K562 (cell line): ENCODE data around the gene NIM1K. TPM values are rescaled to one million over a fixed set of nuclear protein-coding genes. Genes with fewer than 3 reads are reported as not detected.
A peak's percentile ranks its signal among the peaks of the same experiment; 100 is the strongest.

ENCODE experiments used
- CBFA2T3 ChIP-seq: fragments of 450-650 bp; IDR thresholded peaks from 2 replicates; pipeline ENCODE4 v1.6.1; 2017
- DMBX1 ChIP-seq: fragments of 250-450 bp; sonication (Bioruptor Pico); IDR thresholded peaks from 2 replicates; pipeline ENCODE4 v1.8.0; 2022; ENCODE audit warnings: inconsistent platforms, mild to moderate bottlenecking, moderate library complexity, borderline replicate concordance
- EHMT2 ChIP-seq: fragments of 450-650 bp; IDR thresholded peaks from 2 replicates; pipeline ENCODE4 v1.6.1; 2018; ENCODE audit warnings: antibody characterized with exemption
- HDAC6 ChIP-seq: IDR thresholded peaks from 2 replicates; pipeline ENCODE4 v1.6.1; 2012; ENCODE audit warnings: low read depth, mild to moderate bottlenecking, control low read depth, inconsistent platforms, low read length, moderate library complexity
- HDAC8 ChIP-seq: fragments of 450-650 bp; IDR thresholded peaks from 2 replicates; pipeline ENCODE4 v1.6.1; 2016; ENCODE audit warnings: mild to moderate bottlenecking, missing genetic modification characterization, moderate library complexity, missing compliant biosample characterization
- IFI16 ChIP-seq: fragments of 250-450 bp; sonication (Bioruptor Pico); IDR thresholded peaks from 2 replicates; pipeline ENCODE4 v2.1.2; 2022; ENCODE audit warnings: mild to moderate bottlenecking, inconsistent platforms
- JUND ChIP-seq, 2 experiments: IDR thresholded peaks; 2 replicates in 1 of 2; 3 replicates in 1 of 2; pipeline ENCODE4 v1.6.1; 2011; ENCODE audit warnings: borderline replicate concordance in 2 of 2, low read depth in 2 of 2, low read length in 2 of 2, improper control_type of control experiment in 1 of 2, missing biosample characterization in 1 of 2, missing genetic modification characterization in 1 of 2, missing genetic modification reagents in 1 of 2
- LCOR ChIP-seq: sonication (generic); formaldehyde crosslinking; IDR thresholded peaks from 2 replicates; pipeline ENCODE4 v1.8.0; 2022; ENCODE audit warnings: mild to moderate bottlenecking, missing genetic modification reagents
- MAFF ChIP-seq: IDR thresholded peaks from 2 replicates; pipeline ENCODE4 v1.6.1; 2012; ENCODE audit warnings: low read length, improper control_type of control experiment
- MTA3 ChIP-seq: fragments of 450-650 bp; formaldehyde crosslinking; IDR thresholded peaks from 2 replicates; pipeline ENCODE4 v1.6.1; 2017; ENCODE audit warnings: mild to moderate bottlenecking, borderline replicate concordance
- NR2F6 ChIP-seq: fragments of 450-650 bp; formaldehyde crosslinking; IDR thresholded peaks from 2 replicates; pipeline ENCODE4 v1.4.0; 2020; ENCODE audit warnings: mild to moderate bottlenecking
- NRF1 ChIP-seq, 2 experiments: fragments of 450-650 bp; IDR thresholded peaks in 1 of 2; conservative IDR thresholded peaks in 1 of 2; 2 replicates each; pipeline ENCODE4 v1.6.1; 2014; ENCODE audit warnings: mild to moderate bottlenecking in 2 of 2
- PCBP1 ChIP-seq: fragments of 200-400 bp; formaldehyde crosslinking; IDR thresholded peaks from 2 replicates; pipeline ENCODE4 v1.6.1; 2018; ENCODE audit warnings: mild to moderate bottlenecking, low read depth, low read length; ENCODE audit not compliant: poor library complexity, severe bottlenecking
- PHB ChIP-seq: fragments of 250-450 bp; sonication (Bioruptor Pico); IDR thresholded peaks from 2 replicates; pipeline ENCODE4 v1.5.0; 2021
- PHTF2 ChIP-seq: fragments of 250-450 bp; sonication (Bioruptor Pico); IDR thresholded peaks from 2 replicates; pipeline ENCODE4 v1.5.0; 2021; ENCODE audit warnings: mild to moderate bottlenecking
- POLR2AphosphoS2 ChIP-seq: IDR thresholded peaks from 2 replicates; pipeline ENCODE4 v1.6.1; 2012; ENCODE audit warnings: low read length, improper control_type of control experiment
- TAL1 ChIP-seq: fragments of 450-650 bp; IDR thresholded peaks from 2 replicates; pipeline ENCODE4 v1.6.1; 2016; ENCODE audit warnings: mild to moderate bottlenecking
- TEAD4 ChIP-seq, 2 experiments: sonication (generic) in 1 of 2; formaldehyde crosslinking in 1 of 2; IDR thresholded peaks; 2 replicates each; pipeline versions ENCODE4 v1.6.1 to v1.8.0; 2012 to 2022; ENCODE audit warnings: borderline replicate concordance in 1 of 2, inconsistent platforms in 1 of 2, low read length in 1 of 2, mild to moderate bottlenecking in 1 of 2, missing genetic modification reagents in 1 of 2
- XRCC4 ChIP-seq: IDR thresholded peaks from one replicate; pipeline ENCODE4 v1.6.1; 2011; ENCODE audit not compliant: insufficient read depth, insufficient read length; ENCODE audit errors: extremely low read depth
- ZNF586 ChIP-seq: fragments of 450-650 bp; formaldehyde crosslinking; conservative IDR thresholded peaks from 2 replicates; pipeline ENCODE4 v1.4.0; 2020; ENCODE audit warnings: mild to moderate bottlenecking, moderate library complexity
- ZNF764 ChIP-seq: fragments of 250-450 bp; sonication (Bioruptor Pico); IDR thresholded peaks from 2 replicates; pipeline ENCODE4 v1.4.0; 2020; ENCODE audit warnings: low read depth, mild to moderate bottlenecking, moderate library complexity
- polyA plus RNA-seq, 8 experiments: library from polyadenylated mRNA; depleted of rRNA in 4 of 8; stranded (reverse) in 5 of 8; unstranded in 3 of 8; fragments of >200 nt; fragmentation: Nextera tagmentation in 2 of 8; fragmentation: Illumina TruSeq in 1 of 8; extraction: Ambion mirVana in 2 of 8; extraction: Trizol in 1 of 8; gene quantifications; 2 replicates each; pipeline versions ENCODE4 v1.2.1 to v1.2.3, GENCODE V29; 2011 to 2014; ENCODE audit warnings: inconsistent platforms in 1 of 8, missing spikeins in 1 of 8
- total RNA-seq, 7 experiments: library from RNA; depleted of rRNA in 6 of 7; stranded (reverse); fragments of >200 nt in 6 of 7; fragmentation: Illumina TruSeq in 2 of 7; extraction: Trizol in 2 of 7; gene quantifications; 2 replicates each; pipeline versions ENCODE4 v1.2.1 to v1.2.3, GENCODE V29; 2011 to 2021; ENCODE audit warnings: low replicate concordance in 1 of 7
- TF ChIP-seq, protein P1 (sequence below): sonication (generic); IDR thresholded peaks from 2 replicates; pipeline ENCODE4 v1.6.1; 2016
- TF ChIP-seq, protein P2 (sequence below): fragments of 200-800 bp; sonication (Bioruptor generic); IDR thresholded peaks from 2 replicates; pipeline ENCODE4 v1.6.1; 2017; ENCODE audit warnings: missing genetic modification characterization, missing compliant biosample characterization

NIM1K gene
- total and polyA plus RNA-seq, 9 of the 15 experiments (the other 6 are each of a cell fraction or from before 2014, with no cell fraction given): 0.03 to 0.34 (median 0.08) TPM; not detected in 3

DNA sequence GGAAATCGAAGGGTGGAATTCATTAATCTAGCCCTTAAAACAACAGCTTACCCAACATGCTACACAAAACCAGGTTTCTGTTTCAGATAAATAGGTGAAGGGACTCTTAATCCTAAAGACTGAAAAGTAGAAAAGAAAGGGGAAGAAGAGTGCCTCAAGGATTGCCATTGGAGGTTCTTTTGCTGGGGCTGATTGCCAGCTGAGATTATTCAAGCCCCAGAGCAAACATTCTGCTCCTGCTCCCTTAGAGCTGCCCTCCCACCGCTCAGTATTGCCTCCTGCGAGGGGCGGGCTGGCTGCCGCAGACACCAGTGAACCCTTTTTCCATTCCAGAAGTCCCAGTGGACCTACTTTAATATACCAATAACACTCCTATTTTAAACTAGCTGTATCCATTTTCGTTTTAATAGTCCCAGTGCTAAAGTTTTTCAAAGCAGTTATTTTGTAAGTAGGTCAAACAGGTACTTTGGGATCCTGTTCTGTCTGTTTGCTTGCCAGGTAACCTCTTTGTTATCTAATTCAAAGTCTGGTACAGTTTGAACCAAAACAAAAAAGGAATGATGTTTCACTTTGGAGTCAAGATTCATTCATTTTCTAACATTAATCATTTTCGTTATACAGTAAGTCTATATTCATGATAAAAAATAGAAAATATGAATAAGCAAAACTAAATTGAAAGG lies 82.5 kb downstream of the NIM1K start (continued):
- TF ChIP-seq NR2F6 (CRISPR knock-in tag) (no peak), NRF1 (conservative IDR thresholded peaks at IDR 0.05 in 1 of 2, IDR thresholded peaks at IDR 0.05 in 1 of 2) (0 out of 4 replicates have a peak, but pooled peaks of 1 of the 2 experiments have one; percentile 30), MTA3 (0 out of 2 replicates have a peak, but pooled peaks have one; percentile 39), PCBP1 (no peak), HDAC8 (tag) (no peak), HDAC6 (no peak), PHTF2 (no peak), POLR2AphosphoS2 (no peak), LCOR (CRISPR knock-in tag) (no peak), EHMT2 (peak; percentile 59; the same call in 1 of the 2 replicates), TAL1 (peak; percentile 22), JUND (IDR thresholded peaks at IDR 0.05; ENCODE audit: borderline replicate concordance, low read depth, low read length) (no peak), JUND (tag; IDR thresholded peaks at IDR 0.05; ENCODE audit: borderline replicate concordance, low read depth, low read length) (peak; percentile 12; the same call in 1 of the 3 replicates), DMBX1 (no peak), ZNF586 (CRISPR knock-in tag) (no peak), MAFF (no peak), TEAD4 (IDR thresholded peaks at IDR 0.05; ENCODE audit: low read length) (peak; percentile 18; the same call in 1 of the 2 replicates), TEAD4 (CRISPR knock-in tag; IDR thresholded peaks at IDR 0.05; ENCODE audit: borderline replicate concordance) (no peak), ZNF764 (CRISPR knock-in tag) (no peak), IFI16 (CRISPR knock-in tag) (no peak), PHB (CRISPR knock-in tag) (no peak), XRCC4 (no peak), CBFA2T3 (peak; percentile 18; the same call in 1 of the 2 replicates)
- TF ChIP-seq, protein P1, sequence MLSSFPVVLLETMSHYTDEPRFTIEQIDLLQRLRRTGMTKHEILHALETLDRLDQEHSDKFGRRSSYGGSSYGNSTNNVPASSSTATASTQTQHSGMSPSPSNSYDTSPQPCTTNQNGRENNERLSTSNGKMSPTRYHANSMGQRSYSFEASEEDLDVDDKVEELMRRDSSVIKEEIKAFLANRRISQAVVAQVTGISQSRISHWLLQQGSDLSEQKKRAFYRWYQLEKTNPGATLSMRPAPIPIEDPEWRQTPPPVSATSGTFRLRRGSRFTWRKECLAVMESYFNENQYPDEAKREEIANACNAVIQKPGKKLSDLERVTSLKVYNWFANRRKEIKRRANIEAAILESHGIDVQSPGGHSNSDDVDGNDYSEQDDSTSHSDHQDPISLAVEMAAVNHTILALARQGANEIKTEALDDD: no peak
- TF ChIP-seq, protein P2, sequence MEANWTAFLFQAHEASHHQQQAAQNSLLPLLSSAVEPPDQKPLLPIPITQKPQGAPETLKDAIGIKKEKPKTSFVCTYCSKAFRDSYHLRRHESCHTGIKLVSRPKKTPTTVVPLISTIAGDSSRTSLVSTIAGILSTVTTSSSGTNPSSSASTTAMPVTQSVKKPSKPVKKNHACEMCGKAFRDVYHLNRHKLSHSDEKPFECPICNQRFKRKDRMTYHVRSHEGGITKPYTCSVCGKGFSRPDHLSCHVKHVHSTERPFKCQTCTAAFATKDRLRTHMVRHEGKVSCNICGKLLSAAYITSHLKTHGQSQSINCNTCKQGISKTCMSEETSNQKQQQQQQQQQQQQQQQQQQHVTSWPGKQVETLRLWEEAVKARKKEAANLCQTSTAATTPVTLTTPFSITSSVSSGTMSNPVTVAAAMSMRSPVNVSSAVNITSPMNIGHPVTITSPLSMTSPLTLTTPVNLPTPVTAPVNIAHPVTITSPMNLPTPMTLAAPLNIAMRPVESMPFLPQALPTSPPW (CRISPR knock-in tag): 0 out of 2 replicates have a peak, but pooled peaks have one; percentile 23
